Astrocyte of the cerebellum (primary cell): ENCODE results near the gene STK16.

Experiments
- DNase-seq: peaks from one replicate; pipeline ENCODE4 v3.0.0-alpha.2; 2011; ENCODE audit warnings: low read depth
- H3K4me3 ChIP-seq: 2 replicates; pipeline ENCODE4 v1.5.1; 2011; ENCODE audit warnings: mild to moderate bottlenecking, low read depth, low read length, moderate library complexity
- CTCF ChIP-seq: IDR thresholded peaks from 2 replicates; pipeline ENCODE4 v1.5.1; 2012; ENCODE audit warnings: low read length, low read depth, moderate library complexity, mild to moderate bottlenecking; ENCODE audit errors: missing control alignments
- in situ Hi-C: cut with HindIII; loops from 2 replicates; pipeline ENCODE4 v1.10.0; 2017; ENCODE audit warnings: low sequenced_read_pairs

The STK16 gene

DNA sequence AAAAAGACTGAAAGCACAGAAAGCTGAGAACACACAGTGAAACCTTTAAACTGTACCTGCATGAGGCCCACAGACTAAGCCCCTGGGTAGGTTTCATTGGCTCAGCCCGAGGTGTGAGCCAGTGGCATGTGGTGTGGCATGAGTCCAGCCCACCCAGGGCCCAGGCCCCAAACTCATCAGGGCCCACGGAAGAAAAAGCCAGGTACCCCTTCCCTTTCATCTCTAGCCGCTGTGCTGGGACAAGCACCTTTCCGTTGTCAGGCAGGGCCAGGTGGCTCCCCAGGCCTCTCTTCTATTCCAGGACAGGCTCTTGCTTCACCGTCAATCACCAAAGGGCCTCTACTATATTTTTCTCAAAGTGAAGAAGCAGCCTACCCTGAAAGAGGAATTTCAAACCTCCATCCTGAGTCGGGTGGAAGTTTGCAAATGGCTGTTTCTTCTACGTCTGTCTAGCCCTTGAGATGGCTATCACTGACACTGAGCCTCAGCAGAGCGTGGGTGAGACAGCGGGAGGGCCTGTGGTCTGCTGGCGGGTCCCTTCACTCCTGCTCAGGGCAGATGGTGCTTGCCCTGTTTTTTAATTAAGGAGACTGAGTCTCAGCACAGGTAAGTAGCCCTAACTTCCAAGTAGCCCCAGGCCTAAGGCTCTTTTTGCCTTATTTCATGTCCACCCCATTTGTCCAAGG is 42.4 kb downstream of the STK16 start:
- in situ Hi-C loops: no loop called here
- H3K4me3 ChIP-seq: no peak overlapping the region
- TF ChIP-seq CTCF: no peak
- DNase-seq: no peak

- no peak for TF ChIP-seq CTCF
- DNase-seq: no peak
- no peak overlapping the region for H3K4me3 ChIP-seq
- in situ Hi-C loops: no loop called here
Observed at GRCh38 chr2:219289195-219289536, 43.9 kb downstream of the STK16 start.

DNA sequence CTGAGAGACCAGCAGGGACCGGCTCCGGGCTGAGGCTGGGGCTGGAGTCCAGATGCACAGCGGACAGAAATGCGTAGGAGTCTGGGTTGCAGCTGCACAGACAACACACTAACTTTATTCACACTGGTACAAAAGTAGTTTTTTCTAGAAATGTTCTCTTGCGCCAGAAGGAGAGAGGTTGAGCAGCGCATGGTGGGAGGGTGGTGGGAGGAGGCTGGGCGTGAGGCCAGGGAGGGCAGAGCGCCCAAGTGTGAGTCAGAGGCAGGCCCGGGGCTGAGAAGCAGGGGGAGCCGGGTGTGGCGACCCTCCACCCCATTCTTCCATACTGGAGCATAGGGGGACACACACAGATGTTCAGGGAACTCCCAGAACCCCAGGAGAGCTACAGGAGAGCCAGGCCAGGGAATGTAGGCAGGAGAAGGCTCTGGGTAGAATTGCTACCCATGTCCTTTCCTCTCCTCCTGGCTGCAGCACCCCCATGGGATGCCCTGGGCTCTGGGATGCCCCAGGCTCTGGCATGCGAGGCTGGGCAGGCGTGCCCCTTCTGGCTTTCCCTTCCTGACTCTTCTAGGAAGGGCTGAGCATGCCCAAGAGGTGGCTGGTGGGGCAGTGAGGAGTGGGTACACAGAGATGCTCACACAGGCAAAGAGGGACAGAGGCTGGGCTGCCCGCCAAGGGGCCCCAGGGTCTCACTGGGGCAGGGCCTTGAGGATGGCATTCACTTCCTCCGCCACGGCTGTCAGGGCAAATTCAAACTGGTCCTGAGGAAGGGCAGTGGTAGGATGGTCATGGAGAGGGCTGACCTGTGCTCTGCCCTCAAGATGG is 44.5 kb downstream of the STK16 start:
- H3K4me3 ChIP-seq: no peak overlapping the region
- peak; percentile 60 for DNase-seq
- in situ Hi-C loops: no loop called here
- TF ChIP-seq CTCF: no peak

DNA sequence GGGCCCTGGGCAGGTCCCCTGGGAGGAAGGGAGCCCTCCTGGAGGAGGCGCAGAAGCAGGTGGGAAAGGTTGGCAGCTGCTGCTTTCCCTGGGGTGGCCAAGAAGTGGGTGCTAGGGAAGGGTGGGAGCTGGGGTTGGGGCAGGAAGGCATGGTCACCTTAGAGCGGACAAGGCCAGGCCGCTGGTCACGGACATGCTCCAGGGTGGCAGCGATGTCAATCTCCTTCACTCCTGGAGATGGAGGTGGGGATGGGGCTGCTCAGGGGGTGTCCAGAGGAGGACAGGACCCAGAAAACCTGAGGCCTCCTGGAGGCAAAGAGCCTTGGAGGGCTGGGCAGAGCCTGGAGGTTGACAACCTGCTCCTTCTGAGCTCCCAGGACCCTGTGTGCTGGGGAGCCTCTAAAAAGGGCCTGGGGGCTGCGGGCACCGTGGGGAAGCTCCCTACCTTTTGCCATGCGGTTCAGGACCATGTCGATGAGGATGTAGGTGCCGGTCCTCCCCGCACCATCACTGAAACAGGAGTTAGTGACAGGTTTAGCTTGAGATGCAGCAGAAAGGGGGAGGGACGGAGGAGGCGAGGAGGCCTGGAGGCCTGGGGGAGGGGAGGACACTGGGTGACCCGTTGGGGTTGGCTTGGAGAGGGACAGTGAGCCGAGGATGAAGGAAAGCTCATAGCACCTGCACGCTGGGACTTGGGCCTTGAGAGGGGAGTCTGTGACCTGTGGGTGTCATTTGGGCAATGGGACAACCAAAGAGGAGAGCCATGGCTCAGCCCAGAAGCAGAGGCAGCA is 45.3 kb downstream of the STK16 start:
- DNase-seq: no peak
- in situ Hi-C loops: no loop called here
- no peak overlapping the region for H3K4me3 ChIP-seq
- no peak for TF ChIP-seq CTCF

- H3K4me3 ChIP-seq: no peak overlapping the region
- no peak for DNase-seq
- in situ Hi-C loops: no loop called here
- no peak for TF ChIP-seq CTCF
Observed at GRCh38 chr2:219291394-219291793, 46.1 kb downstream of the STK16 start.

- DNase-seq: no peak
- in situ Hi-C loops: no loop called here
- TF ChIP-seq CTCF: no peak
- H3K4me3 ChIP-seq: no peak overlapping the region
Observed at GRCh38 chr2:219291910-219292490, 46.7 kb downstream of the STK16 start.
